H9 (cell line): Measurements from ENCODE around the gene HAUS8. TPM values are rescaled to one million over a fixed set of nuclear protein-coding genes. Genes with fewer than 3 reads are reported as not detected.
A peak's percentile ranks its signal among the peaks of the same experiment; 100 is the strongest.
"Not testable (repeated sequence)": the region's sequence is repeated elsewhere in the genome, so short reads cannot be mapped to it uniquely, and the experiment has no call there.

Source experiments
- DNase-seq: peaks from one replicate; pipeline ENCODE4 v3.0.0-alpha.2; 2017
- H2AFZ ChIP-seq: one replicate; pipeline ENCODE4 v1.6.1; 2013; ENCODE audit warnings: mild to moderate bottlenecking, low read length, control low read depth, moderate library complexity
- H2AK5ac ChIP-seq: 2 replicates; pipeline ENCODE4 v1.6.1; 2013; ENCODE audit warnings: low read length, control low read depth, mixed read lengths; ENCODE audit not compliant: insufficient read length
- H2BK120ac ChIP-seq: one replicate; pipeline ENCODE4 v1.6.1; 2013; ENCODE audit warnings: low read depth, mild to moderate bottlenecking, low read length, control low read depth, inconsistent platforms; ENCODE audit not compliant: poor library complexity, severe bottlenecking
- H2BK12ac ChIP-seq: 2 replicates; pipeline ENCODE4 v1.6.1; 2013; ENCODE audit warnings: low read length, control low read depth, mixed read lengths, low read depth; ENCODE audit not compliant: insufficient read length
- H2BK15ac ChIP-seq: 2 replicates; pipeline ENCODE4 v1.6.1; 2013; ENCODE audit warnings: low read depth, low read length, control low read depth
- H2BK20ac ChIP-seq: one replicate; pipeline ENCODE4 v1.6.1; 2013; ENCODE audit warnings: low read depth, mild to moderate bottlenecking, low read length, control low read depth, inconsistent platforms; ENCODE audit not compliant: poor library complexity, severe bottlenecking
- H2BK5ac ChIP-seq: 2 replicates; pipeline ENCODE4 v1.6.1; 2013; ENCODE audit warnings: low read length, control low read depth, mixed read lengths; ENCODE audit not compliant: insufficient read length
- H3K14ac ChIP-seq: 2 replicates; pipeline ENCODE4 v1.6.1; 2013; ENCODE audit warnings: low read length, control low read depth; ENCODE audit not compliant: insufficient read depth
- H3K18ac ChIP-seq: 2 replicates; pipeline ENCODE4 v1.6.1; 2013; ENCODE audit warnings: low read depth, mild to moderate bottlenecking, mixed read lengths, low read length, control low read depth; ENCODE audit not compliant: insufficient read length
- H3K23ac ChIP-seq: 2 replicates; pipeline ENCODE4 v1.6.1; 2013; ENCODE audit warnings: low read length, control low read depth, mixed read lengths, low read depth; ENCODE audit not compliant: insufficient read length
- H3K23me2 ChIP-seq: 2 replicates; pipeline ENCODE4 v1.6.1; 2013; ENCODE audit warnings: low read depth, mild to moderate bottlenecking, mixed read lengths, low read length, control low read depth; ENCODE audit not compliant: insufficient read length, poor library complexity, severe bottlenecking
- H3K27ac ChIP-seq: 2 replicates; pipeline ENCODE4 v1.5.1; 2013; ENCODE audit warnings: low read length, control low read depth, mixed read lengths, low read depth; ENCODE audit not compliant: insufficient read length
- H3K27me3 ChIP-seq: 2 replicates; pipeline ENCODE4 v1.6.1; 2013; ENCODE audit warnings: low read length, control low read depth, inconsistent platforms; ENCODE audit not compliant: insufficient read depth
- H3K4ac ChIP-seq: 2 replicates; pipeline ENCODE4 v1.6.1; 2013; ENCODE audit warnings: low read depth, mild to moderate bottlenecking, control low read depth, inconsistent platforms, low read length, moderate library complexity
- H3K4me1 ChIP-seq: 2 replicates; pipeline ENCODE4 v1.6.1; 2013; ENCODE audit warnings: low read length, control low read depth, inconsistent platforms; ENCODE audit not compliant: insufficient read depth
- H3K4me2 ChIP-seq: 2 replicates; pipeline ENCODE4 v1.6.1; 2013; ENCODE audit warnings: low read length, control low read depth, mixed read lengths; ENCODE audit not compliant: insufficient read length, insufficient read depth
- H3K56ac ChIP-seq: 2 replicates; pipeline ENCODE4 v1.6.1; 2013; ENCODE audit warnings: low read depth, mild to moderate bottlenecking, mixed read lengths, low read length, control low read depth; ENCODE audit not compliant: insufficient read length
- H3K79me1 ChIP-seq: 2 replicates; pipeline ENCODE4 v1.6.1; 2013; ENCODE audit warnings: low read depth, mild to moderate bottlenecking, moderate library complexity, low read length, control low read depth, inconsistent platforms; ENCODE audit not compliant: insufficient read depth, poor library complexity, severe bottlenecking
- H3K79me2 ChIP-seq: 2 replicates; pipeline ENCODE4 v1.6.1; 2013; ENCODE audit warnings: low read length, control low read depth, inconsistent platforms; ENCODE audit not compliant: insufficient read depth
- H3K9ac ChIP-seq: 2 replicates; pipeline ENCODE4 v1.6.1; 2013; ENCODE audit warnings: low read length, control low read depth, mixed read lengths; ENCODE audit not compliant: insufficient read length; ENCODE audit errors: extremely low read depth
- H3K9me3 ChIP-seq: one replicate; pipeline ENCODE4 v1.6.1; 2013; ENCODE audit warnings: low read depth, low read length, inconsistent platforms; ENCODE audit not compliant: control insufficient read depth
- H3T11ph ChIP-seq: one replicate; pipeline ENCODE4 v1.6.1; 2013; ENCODE audit warnings: mild to moderate bottlenecking, low read length, control low read depth, inconsistent platforms
- H4K20me1 ChIP-seq: one replicate; pipeline ENCODE4 v1.6.1; 2013; ENCODE audit not compliant: control insufficient read depth, insufficient read length, insufficient read depth
- H4K5ac ChIP-seq: 2 replicates; pipeline ENCODE4 v1.6.1; 2013; ENCODE audit warnings: low read depth, mild to moderate bottlenecking, mixed read lengths, low read length, control low read depth; ENCODE audit not compliant: insufficient read length
- H4K8ac ChIP-seq: replicated peaks from 2 replicates; pipeline ENCODE4 v1.6.1; 2013; ENCODE audit warnings: low read length, control low read depth, mixed read lengths, low read depth; ENCODE audit not compliant: insufficient read length
- H4K91ac ChIP-seq: 2 replicates; pipeline ENCODE4 v1.6.1; 2013; ENCODE audit warnings: low read depth, mild to moderate bottlenecking, moderate library complexity, mixed read lengths, low read length, control low read depth; ENCODE audit not compliant: insufficient read length
- H3K27ac Mint-ChIP-seq, 3 experiments: 2 replicates in 2 of 3; 3 replicates in 1 of 3; pipeline ENCODE4 v1.8.0; 2020 to 2021; ENCODE audit warnings: mixed read lengths in 3 of 3, mild to moderate bottlenecking in 1 of 3, moderate library complexity in 1 of 3
- H3K27me3 Mint-ChIP-seq: 2 replicates; pipeline ENCODE4 v1.8.0; 2021; ENCODE audit warnings: low read depth, mild to moderate bottlenecking, moderate library complexity, mixed read lengths
- H3K36me3 Mint-ChIP-seq, 3 experiments: 2 replicates in 2 of 3; 3 replicates in 1 of 3; pipeline ENCODE4 v1.8.0; 2020 to 2021; ENCODE audit warnings: low read depth in 3 of 3, mixed read lengths in 3 of 3; ENCODE audit not compliant: insufficient read depth in 1 of 3
- H3K4me1 Mint-ChIP-seq, 2 experiments: 2 replicates each; pipeline ENCODE4 v1.8.0; 2020; ENCODE audit warnings: mixed read lengths in 2 of 2
- H3K4me3 Mint-ChIP-seq, 2 experiments: 2 replicates in 1 of 2; 3 replicates in 1 of 2; pipeline ENCODE4 v1.8.0; 2020 to 2021; ENCODE audit warnings: mild to moderate bottlenecking in 2 of 2, mixed read lengths in 2 of 2, moderate library complexity in 1 of 2
- H3K9me3 Mint-ChIP-seq, 2 experiments: 2 replicates in 1 of 2; 3 replicates in 1 of 2; pipeline ENCODE4 v1.8.0; 2020; ENCODE audit warnings: mild to moderate bottlenecking in 2 of 2, mixed read lengths in 2 of 2, moderate library complexity in 1 of 2
- CTCF ChIP-seq: fragments of 200-600 bp; sonication (generic); conservative IDR thresholded peaks from 3 replicates; pipeline ENCODE4 v1.8.0; 2021; ENCODE audit warnings: antibody characterized with exemption, mild to moderate bottlenecking
- WGBS: extraction: QIAGEN DNeasy Blood & Tissue Kit; methylation state at CpG from one replicate; pipeline ENCODE4 v1.1.7; 2013; ENCODE audit warnings: missing lambda C conversion rate, low lambda C conversion rate, mixed read lengths; ENCODE audit not compliant: insufficient read length; ENCODE audit errors: extremely low coverage; 5-methylcytosine and 5-hydroxymethylcytosine counted together
- total RNA-seq: library from RNA; stranded (reverse); gene quantifications from 2 replicates; pipeline ENCODE4 v1.2.1, GENCODE V29; 2021

HAUS8 gene
- total RNA-seq, 1 experiment from 2014 or later: 27.8 TPM

GRCh38 chr19:17107546-17108452, 32.5 kb upstream of the HAUS8 start:
- Histone ChIP-seq H3K56ac (no peak overlapping the region), H3K79me1 (no peaks in the 10 kb centered on the region), H3K23me2 (no peaks in the 10 kb centered on the region), H2AFZ (no peak overlapping the region), H3T11ph (no peak overlapping the region), H4K91ac (no peak overlapping the region), H3K79me2 (no peaks in the 10 kb centered on the region), H3K9me3 (no peaks in the 10 kb centered on the region), H2BK20ac (no peak overlapping the region), H3K27me3 (no peaks in the 10 kb centered on the region), H3K9ac (no peak overlapping the region), H4K5ac (no peak overlapping the region), H3K4ac (no peak overlapping the region), H2BK120ac (no peak overlapping the region), H3K14ac (no peak overlapping the region), H3K27ac (no peak overlapping the region), H3K18ac (no peak overlapping the region), H3K23ac (no peak overlapping the region), H4K8ac (no peak overlapping the region), H4K20me1 (no peaks in the 10 kb centered on the region), H3K4me1 (no peaks in the 10 kb centered on the region; the same call in 1 of the 2 replicates), H2BK12ac (no peak overlapping the region), H2AK5ac (no peak overlapping the region), H2BK5ac (no peak overlapping the region), H2BK15ac (no peak overlapping the region), H3K4me2 (no peak overlapping the region)
- no peaks in the 10 kb centered on the region for H3K27me3 Mint-ChIP-seq
- no peak for TF ChIP-seq CTCF
- no peak overlapping the region for H3K4me3 Mint-ChIP-seq
- H3K4me1 Mint-ChIP-seq: peaks cover 2 to 8% of the 10 kb centered on the region in 2 experiments
- DNase-seq: no peak
- WGBS: no CpG with 5 or more reads among the region's 27 CpGs
- peaks cover 4 to 7% of the 10 kb centered on the region in 2 experiments; a peak in 4 of 5 replicates for H3K9me3 Mint-ChIP-seq
- peak overlapping the region in 2 of 3 experiments; percentile 49 to 81; a peak in 3 of 7 replicates for H3K27ac Mint-ChIP-seq
- peaks cover 17 to 36% (median 18%) of the 10 kb centered on the region in 3 experiments for H3K36me3 Mint-ChIP-seq

- H4K91ac ChIP-seq, H3K4me1 Mint-ChIP-seq, H3K4me1 ChIP-seq, H2BK20ac ChIP-seq, H3K27ac ChIP-seq, H3K79me2 ChIP-seq, H2AK5ac ChIP-seq, H3K23me2 ChIP-seq, H3K9me3 ChIP-seq, H2BK5ac ChIP-seq, H3K79me1 ChIP-seq, H3T11ph ChIP-seq, H3K27ac Mint-ChIP-seq, H4K20me1 ChIP-seq, H2BK120ac ChIP-seq, H2AFZ ChIP-seq, H4K8ac ChIP-seq, H3K18ac ChIP-seq, H3K4me3 Mint-ChIP-seq, H3K27me3 ChIP-seq, H3K4ac ChIP-seq, DNase-seq, H2BK15ac ChIP-seq, H3K4me2 ChIP-seq, H2BK12ac ChIP-seq, H3K23ac ChIP-seq, H3K14ac ChIP-seq, H3K56ac ChIP-seq, H3K9ac ChIP-seq, H3K27me3 Mint-ChIP-seq, H4K5ac ChIP-seq: not testable (repeated sequence)
- no CpG with 5 or more reads among the region's 4 CpGs for WGBS
- Mint-ChIP-seq H3K36me3 (peaks cover 25 to 44% (median 25%) of the 10 kb centered on the region in 3 experiments), H3K9me3 (peaks cover 8 to 15% of the 10 kb centered on the region in 2 experiments)
Measured at GRCh38 chr19:17106964-17107363, 31.7 kb upstream of the HAUS8 start.
